HepG2 (cell line): ENCODE results near the gene GALR3. TPM values are rescaled to one million over a fixed set of nuclear protein-coding genes. Genes with fewer than 3 reads are reported as not detected.

Experiments
- ATF1 ChIP-seq: IDR thresholded peaks from 2 replicates; pipeline ENCODE4 v1.6.1; 2016; ENCODE audit warnings: mild to moderate bottlenecking, control low read depth
- ERF ChIP-seq: IDR thresholded peaks from 2 replicates; pipeline ENCODE4 v1.6.1; 2018; ENCODE audit warnings: missing biosample characterization, missing genetic modification reagents
- HDAC1 ChIP-seq: sonication (generic); formaldehyde crosslinking; IDR thresholded peaks from 2 replicates; pipeline ENCODE4 v1.5.1; 2020; ENCODE audit warnings: mild to moderate bottlenecking, missing genetic modification reagents
- MTA1 ChIP-seq: sonication (generic); formaldehyde crosslinking; IDR thresholded peaks from 2 replicates; pipeline ENCODE4 v1.4.0; 2020; ENCODE audit warnings: missing genetic modification reagents, mild to moderate bottlenecking, borderline replicate concordance
- MXD1 ChIP-seq: sonication (generic); formaldehyde crosslinking; IDR thresholded peaks from 2 replicates; pipeline ENCODE4 v1.4.0; 2020; ENCODE audit warnings: mild to moderate bottlenecking, missing genetic modification reagents
- MXI1 ChIP-seq: IDR thresholded peaks from 3 replicates; pipeline ENCODE4 v1.6.1; 2012; ENCODE audit warnings: low read depth, low read length, inconsistent platforms, borderline replicate concordance
- POLR2A ChIP-seq, 2 experiments: IDR thresholded peaks; 2 replicates each; pipeline ENCODE4 v1.6.1; 2011; ENCODE audit warnings: low read depth in 2 of 2, low read length in 2 of 2, mild to moderate bottlenecking in 1 of 2, moderate library complexity in 1 of 2; ENCODE audit not compliant: insufficient read depth in 1 of 2
- RNF2 ChIP-seq: fragments of 450-650 bp; conservative IDR thresholded peaks from 2 replicates; pipeline ENCODE4 v1.6.1; 2016; ENCODE audit warnings: low read depth
- RXRB ChIP-seq: IDR thresholded peaks from 2 replicates; pipeline ENCODE4 v1.6.1; 2016; ENCODE audit warnings: borderline replicate concordance, missing genetic modification reagents, missing compliant biosample characterization
- SNAI1 ChIP-seq: sonication (generic); formaldehyde crosslinking; IDR thresholded peaks from 2 replicates; pipeline ENCODE4 v1.5.0; 2020; ENCODE audit warnings: mild to moderate bottlenecking, missing genetic modification reagents, borderline replicate concordance
- SOX13 ChIP-seq, 3 experiments: fragments of 450-650 bp in 1 of 3; sonication (generic) in 1 of 3; formaldehyde crosslinking in 1 of 3; IDR thresholded peaks in 2 of 3; conservative IDR thresholded peaks in 1 of 3; 2 replicates each; pipeline versions ENCODE4 v1.5.0 to v1.6.1; 2016 to 2020; ENCODE audit warnings: antibody characterized with exemption in 1 of 3, mild to moderate bottlenecking in 1 of 3, missing compliant biosample characterization in 1 of 3, missing genetic modification reagents in 1 of 3, moderate library complexity in 1 of 3
- TGIF2 ChIP-seq: IDR thresholded peaks from 2 replicates; pipeline ENCODE4 v1.6.1; 2016; ENCODE audit warnings: control low read depth, missing compliant biosample characterization
- ZC3H4 ChIP-seq: sonication (generic); formaldehyde crosslinking; IDR thresholded peaks from 2 replicates; pipeline ENCODE4 v1.4.0; 2020; ENCODE audit warnings: missing genetic modification reagents, borderline replicate concordance
- ZFP1 ChIP-seq: IDR thresholded peaks from 2 replicates; pipeline ENCODE4 v1.6.1; 2016
- ZKSCAN8 ChIP-seq: IDR thresholded peaks from 2 replicates; pipeline ENCODE4 v1.6.1; 2016; ENCODE audit warnings: borderline replicate concordance, missing genetic modification reagents, missing compliant biosample characterization
- ZNF263 ChIP-seq: sonication (generic); formaldehyde crosslinking; IDR thresholded peaks from 2 replicates; pipeline ENCODE4 v1.4.0; 2020; ENCODE audit warnings: missing genetic modification reagents
- ZNF34 ChIP-seq: sonication (generic); formaldehyde crosslinking; IDR thresholded peaks from 2 replicates; pipeline ENCODE4 v1.4.0; 2020; ENCODE audit warnings: mild to moderate bottlenecking, missing genetic modification reagents, borderline replicate concordance
- ZNF446 ChIP-seq: sonication (generic); formaldehyde crosslinking; IDR thresholded peaks from 2 replicates; pipeline ENCODE4 v1.5.0; 2020; ENCODE audit warnings: mild to moderate bottlenecking, missing genetic modification reagents
- ZNF484 ChIP-seq: sonication (generic); formaldehyde crosslinking; IDR thresholded peaks from 2 replicates; pipeline ENCODE4 v1.5.1; 2020; ENCODE audit warnings: mild to moderate bottlenecking, low read depth, missing genetic modification reagents, borderline replicate concordance
- ZNF563 ChIP-seq: sonication (generic); formaldehyde crosslinking; IDR thresholded peaks from 2 replicates; pipeline ENCODE4 v1.8.0; 2022; ENCODE audit warnings: mild to moderate bottlenecking, moderate library complexity, missing genetic modification reagents
- ZNF710 ChIP-seq: sonication (generic); formaldehyde crosslinking; IDR thresholded peaks from 2 replicates; pipeline ENCODE4 v1.5.0; 2020; ENCODE audit warnings: mild to moderate bottlenecking, missing genetic modification reagents, borderline replicate concordance
- ZNF772 ChIP-seq: sonication (generic); formaldehyde crosslinking; IDR thresholded peaks from 2 replicates; pipeline ENCODE4 v1.5.0; 2020; ENCODE audit warnings: mild to moderate bottlenecking, missing genetic modification reagents
- ZSCAN30 ChIP-seq: sonication (generic); formaldehyde crosslinking; IDR thresholded peaks from 2 replicates; pipeline ENCODE4 v1.5.0; 2020; ENCODE audit warnings: mild to moderate bottlenecking, missing genetic modification reagents
- polyA plus RNA-seq, 8 experiments: library from polyadenylated mRNA; depleted of rRNA in 3 of 8; stranded (reverse) in 7 of 8; unstranded in 1 of 8; fragments of >200 nt; fragmentation: Illumina TruSeq in 4 of 8; extraction: Trizol in 4 of 8; gene quantifications; 2 replicates each; pipeline versions ENCODE4 v1.2.1 to v1.2.3, GENCODE V29; 2011 to 2016; ENCODE audit warnings: low read depth in 4 of 8, missing spikeins in 1 of 8, mixed read lengths in 1 of 8; ENCODE audit not compliant: insufficient read depth in 1 of 8
- total RNA-seq, 5 experiments: library from RNA; depleted of rRNA; stranded (reverse); fragments of >200 nt; fragmentation: Illumina TruSeq; extraction: Trizol; gene quantifications; 2 replicates each; pipeline ENCODE4 v1.2.3, GENCODE V29; 2016; ENCODE audit warnings: low read depth in 1 of 5
- TF ChIP-seq, protein P1 (sequence below): sonication (generic); formaldehyde crosslinking; IDR thresholded peaks from 2 replicates; pipeline ENCODE4 v1.8.0; 2022; ENCODE audit warnings: mild to moderate bottlenecking, missing genetic modification reagents, moderate library complexity
- TF ChIP-seq, protein P2 (sequence below): IDR thresholded peaks from 2 replicates; pipeline ENCODE4 v1.6.1; 2016

Gene GALR3
- total and polyA plus RNA-seq, 2 of the 13 experiments (the other 11 are each of a cell fraction or from before 2014, with no cell fraction given) = 0.13 TPM; not detected in 1

GRCh38 chr22:37807410-37808293, 15.5 kb upstream of the GALR3 start, which contains the start of gene GCAT (continued):
- TF ChIP-seq TGIF2 (0 out of 2 replicates have a peak, but pooled peaks have one; percentile 25), ZNF484 (CRISPR knock-in tag) (peak; percentile 37; the same call in 1 of the 2 replicates), MXD1 (CRISPR knock-in tag) (peak; percentile 45; the same call in 1 of the 2 replicates), ATF1 (peak; percentile 66; the same call in 1 of the 2 replicates), RNF2 (peak; percentile 49; the same call in 1 of the 2 replicates), RXRB (CRISPR knock-in tag) (peak; percentile 59; the same call in 1 of the 2 replicates), ZNF772 (CRISPR knock-in tag) (peak; percentile 66; the same call in 1 of the 2 replicates), SOX13 (IDR thresholded peaks at IDR 0.05) (0 out of 2 replicates have a peak, but pooled peaks have one; percentile 25), SOX13 (CRISPR knock-in tag; conservative IDR thresholded peaks at IDR 0.05 in 1 of 2, IDR thresholded peaks at IDR 0.05 in 1 of 2) (no peak), ZNF710 (CRISPR knock-in tag) (0 out of 2 replicates have a peak, but pooled peaks have one; percentile 37), MXI1 (peak; percentile 84; the same call in 1 of the 3 replicates), ZNF446 (peak; percentile 17; the same call in 1 of the 2 replicates), MTA1 (CRISPR knock-in tag) (peak; percentile 27; the same call in 1 of the 2 replicates), ERF (peak; percentile 89; the same call in 1 of the 2 replicates), SNAI1 (CRISPR knock-in tag) (no peak), ZFP1 (CRISPR knock-in tag) (no peak), ZC3H4 (CRISPR knock-in tag) (peak; percentile 88; the same call in 1 of the 2 replicates), POLR2A (IDR thresholded peaks at IDR 0.05; ENCODE audit: insufficient read depth in 1 of 2, low read depth in 2 of 2, low read length in 2 of 2) (peak; percentile 77 to 81), ZNF34 (CRISPR knock-in tag) (no peak), ZKSCAN8 (peak; percentile 62; the same call in 1 of the 2 replicates), HDAC1 (CRISPR knock-in tag) (peak; percentile 91), ZNF263 (CRISPR knock-in tag) (peak; percentile 17; the same call in 1 of the 2 replicates), ZNF563 (peak; percentile 54; the same call in 1 of the 2 replicates), ZSCAN30 (CRISPR knock-in tag) (no peak)
- TF ChIP-seq, protein P1, sequence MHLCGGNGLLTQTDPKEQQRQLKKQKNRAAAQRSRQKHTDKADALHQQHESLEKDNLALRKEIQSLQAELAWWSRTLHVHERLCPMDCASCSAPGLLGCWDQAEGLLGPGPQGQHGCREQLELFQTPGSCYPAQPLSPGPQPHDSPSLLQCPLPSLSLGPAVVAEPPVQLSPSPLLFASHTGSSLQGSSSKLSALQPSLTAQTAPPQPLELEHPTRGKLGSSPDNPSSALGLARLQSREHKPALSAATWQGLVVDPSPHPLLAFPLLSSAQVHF (CRISPR knock-in tag) = no peak
- TF ChIP-seq, protein P2, sequence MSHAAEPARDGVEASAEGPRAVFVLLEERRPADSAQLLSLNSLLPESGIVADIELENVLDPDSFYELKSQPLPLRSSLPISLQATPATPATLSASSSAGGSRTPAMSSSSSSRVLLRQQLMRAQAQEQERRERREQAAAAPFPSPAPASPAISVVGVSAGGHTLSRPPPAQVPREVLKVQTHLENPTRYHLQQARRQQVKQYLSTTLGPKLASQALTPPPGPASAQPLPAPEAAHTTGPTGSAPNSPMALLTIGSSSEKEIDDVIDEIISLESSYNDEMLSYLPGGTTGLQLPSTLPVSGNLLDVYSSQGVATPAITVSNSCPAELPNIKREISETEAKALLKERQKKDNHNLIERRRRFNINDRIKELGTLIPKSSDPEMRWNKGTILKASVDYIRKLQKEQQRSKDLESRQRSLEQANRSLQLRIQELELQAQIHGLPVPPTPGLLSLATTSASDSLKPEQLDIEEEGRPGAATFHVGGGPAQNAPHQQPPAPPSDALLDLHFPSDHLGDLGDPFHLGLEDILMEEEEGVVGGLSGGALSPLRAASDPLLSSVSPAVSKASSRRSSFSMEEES (CRISPR knock-in tag) = 0 out of 2 replicates have a peak, but pooled peaks have one; percentile 26
